Body of pancreas (tissue), 4 donors: ENCODE results near the gene CRBN.

Experiments used
- POLR2A ChIP-seq, 3 donors: fragments of 450-650 bp; IDR thresholded peaks; one replicate each; pipeline ENCODE4 v1.6.1; 2016; ENCODE audit warnings: antibody characterized with exemption in 3 of 3, mild to moderate bottlenecking in 2 of 3
- TF ChIP-seq, protein P1 (sequence below), 7 experiments: fragments of 450-650 bp in 4 of 7; fragments of 200-600 bp in 3 of 7; sonication (generic) in 3 of 7; IDR thresholded peaks; one replicate each; pipeline ENCODE4 v1.5.1; 2016 to 2019; ENCODE audit warnings: antibody characterized with exemption in 7 of 7

DNA sequence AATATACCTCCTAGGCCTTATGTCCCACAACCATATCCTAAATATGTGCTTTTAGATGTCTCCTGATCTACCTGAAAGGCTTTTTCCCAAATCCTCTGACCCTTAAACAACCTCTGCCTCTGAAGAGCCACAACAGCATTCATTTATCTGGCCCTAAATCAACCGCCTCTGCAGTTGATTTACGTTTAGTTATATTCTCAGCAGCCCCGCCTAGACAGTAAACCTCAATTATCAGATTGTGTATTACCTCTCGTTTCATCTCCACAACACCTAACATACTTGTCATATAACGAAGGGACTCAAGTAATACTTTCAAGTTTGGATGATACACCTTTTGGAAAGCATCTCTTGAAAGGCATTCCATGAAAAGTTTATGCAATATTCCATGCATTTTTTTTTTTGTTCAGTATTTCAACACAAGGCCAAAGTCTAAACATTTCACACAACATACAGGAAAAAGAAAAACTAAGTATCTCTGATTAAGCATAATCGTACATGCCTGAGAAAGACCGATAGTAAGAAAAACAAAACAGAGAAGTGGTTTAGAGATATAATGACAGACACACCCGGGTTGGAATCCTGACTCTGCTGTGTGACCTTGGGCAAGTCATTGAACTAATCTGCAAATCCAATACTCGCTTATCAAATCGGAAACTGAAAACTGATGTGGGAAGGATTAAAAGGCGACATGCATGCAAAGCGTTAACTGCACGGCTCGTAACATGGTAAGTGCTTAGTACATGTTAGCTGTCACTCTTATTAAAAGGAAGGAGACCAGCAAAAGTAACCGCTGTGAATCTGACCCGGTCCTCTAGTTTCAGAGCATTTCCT is 778 bp downstream of the CRBN start:
- TF ChIP-seq, protein P1, sequence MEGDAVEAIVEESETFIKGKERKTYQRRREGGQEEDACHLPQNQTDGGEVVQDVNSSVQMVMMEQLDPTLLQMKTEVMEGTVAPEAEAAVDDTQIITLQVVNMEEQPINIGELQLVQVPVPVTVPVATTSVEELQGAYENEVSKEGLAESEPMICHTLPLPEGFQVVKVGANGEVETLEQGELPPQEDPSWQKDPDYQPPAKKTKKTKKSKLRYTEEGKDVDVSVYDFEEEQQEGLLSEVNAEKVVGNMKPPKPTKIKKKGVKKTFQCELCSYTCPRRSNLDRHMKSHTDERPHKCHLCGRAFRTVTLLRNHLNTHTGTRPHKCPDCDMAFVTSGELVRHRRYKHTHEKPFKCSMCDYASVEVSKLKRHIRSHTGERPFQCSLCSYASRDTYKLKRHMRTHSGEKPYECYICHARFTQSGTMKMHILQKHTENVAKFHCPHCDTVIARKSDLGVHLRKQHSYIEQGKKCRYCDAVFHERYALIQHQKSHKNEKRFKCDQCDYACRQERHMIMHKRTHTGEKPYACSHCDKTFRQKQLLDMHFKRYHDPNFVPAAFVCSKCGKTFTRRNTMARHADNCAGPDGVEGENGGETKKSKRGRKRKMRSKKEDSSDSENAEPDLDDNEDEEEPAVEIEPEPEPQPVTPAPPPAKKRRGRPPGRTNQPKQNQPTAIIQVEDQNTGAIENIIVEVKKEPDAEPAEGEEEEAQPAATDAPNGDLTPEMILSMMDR (IDR thresholded peaks at IDR 0.05): no peak
- no peak for TF ChIP-seq POLR2A (IDR thresholded peaks at IDR 0.05)
